Gastroesophageal sphincter (tissue), 3 donors: ENCODE measurements around the gene MYL10.

Experiments
- EP300 ChIP-seq: sonication (generic); formaldehyde crosslinking; IDR thresholded peaks from one replicate; pipeline ENCODE4 v1.6.1; 2017; ENCODE audit warnings: antibody characterized with exemption, mild to moderate bottlenecking
- POLR2A ChIP-seq, 2 donors: fragments of 450-650 bp; IDR thresholded peaks; one replicate each; pipeline ENCODE4 v1.6.1; 2017; ENCODE audit warnings: antibody characterized with exemption in 2 of 2, mild to moderate bottlenecking in 2 of 2, moderate library complexity in 1 of 2
- POLR2AphosphoS5 ChIP-seq: sonication (generic); formaldehyde crosslinking; IDR thresholded peaks from one replicate; pipeline ENCODE4 v1.6.1; 2017; ENCODE audit warnings: antibody characterized with exemption
- TF ChIP-seq, protein P1 (sequence below), 4 experiments: fragments of 200-600 bp in 2 of 4; fragments of 450-650 bp in 2 of 4; sonication (generic) in 1 of 4; IDR thresholded peaks; one replicate each; pipeline ENCODE4 v1.5.1; 2017 to 2019; ENCODE audit warnings: antibody characterized with exemption in 4 of 4, mild to moderate bottlenecking in 2 of 4, moderate library complexity in 2 of 4

DNA sequence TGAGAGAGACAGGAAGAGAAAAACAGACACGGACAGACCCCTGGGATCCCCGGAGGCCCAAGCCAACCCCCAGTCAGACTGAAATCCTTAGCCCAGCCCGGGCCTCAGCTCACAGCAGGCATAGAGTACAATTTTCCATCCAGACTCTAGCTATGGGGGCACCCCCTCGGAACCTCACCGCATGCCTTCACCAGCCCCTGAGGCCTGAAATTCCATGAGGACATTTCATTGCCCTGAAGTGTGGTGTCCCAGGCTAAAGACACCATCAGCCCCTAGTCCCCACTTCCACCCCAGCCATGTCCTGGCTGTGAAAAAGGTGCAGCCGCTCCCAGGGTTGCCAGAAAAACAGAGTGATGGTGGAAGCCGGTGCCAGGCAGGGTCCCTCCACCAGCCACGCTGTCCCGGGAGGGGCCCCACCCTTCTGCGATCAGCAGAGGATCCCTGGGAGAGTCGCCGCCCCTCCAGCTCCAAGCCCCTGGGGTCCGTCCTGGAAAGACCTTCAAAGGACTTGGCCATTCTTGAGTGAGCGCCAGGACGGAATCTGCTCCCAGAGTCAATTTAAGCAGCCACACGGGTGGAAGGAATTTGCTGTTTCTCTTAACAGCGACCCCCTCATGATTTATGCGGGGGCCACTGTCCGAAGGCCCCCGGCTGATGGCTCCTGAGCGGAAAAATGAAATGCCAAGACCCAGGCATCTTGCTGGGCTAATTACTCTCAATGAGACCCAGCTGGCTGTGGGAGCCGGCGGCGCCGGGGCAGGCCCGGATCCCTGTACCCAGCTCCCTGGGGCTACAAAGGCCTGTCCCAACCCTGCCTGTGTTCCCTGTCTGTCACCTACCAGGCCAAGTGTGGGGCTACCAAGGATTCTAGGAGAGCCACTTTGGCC, 23.2 kb downstream of the MYL10 start:
- TF ChIP-seq, protein P1, sequence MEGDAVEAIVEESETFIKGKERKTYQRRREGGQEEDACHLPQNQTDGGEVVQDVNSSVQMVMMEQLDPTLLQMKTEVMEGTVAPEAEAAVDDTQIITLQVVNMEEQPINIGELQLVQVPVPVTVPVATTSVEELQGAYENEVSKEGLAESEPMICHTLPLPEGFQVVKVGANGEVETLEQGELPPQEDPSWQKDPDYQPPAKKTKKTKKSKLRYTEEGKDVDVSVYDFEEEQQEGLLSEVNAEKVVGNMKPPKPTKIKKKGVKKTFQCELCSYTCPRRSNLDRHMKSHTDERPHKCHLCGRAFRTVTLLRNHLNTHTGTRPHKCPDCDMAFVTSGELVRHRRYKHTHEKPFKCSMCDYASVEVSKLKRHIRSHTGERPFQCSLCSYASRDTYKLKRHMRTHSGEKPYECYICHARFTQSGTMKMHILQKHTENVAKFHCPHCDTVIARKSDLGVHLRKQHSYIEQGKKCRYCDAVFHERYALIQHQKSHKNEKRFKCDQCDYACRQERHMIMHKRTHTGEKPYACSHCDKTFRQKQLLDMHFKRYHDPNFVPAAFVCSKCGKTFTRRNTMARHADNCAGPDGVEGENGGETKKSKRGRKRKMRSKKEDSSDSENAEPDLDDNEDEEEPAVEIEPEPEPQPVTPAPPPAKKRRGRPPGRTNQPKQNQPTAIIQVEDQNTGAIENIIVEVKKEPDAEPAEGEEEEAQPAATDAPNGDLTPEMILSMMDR (IDR thresholded peaks at IDR 0.05) = no peak
- no peak for TF ChIP-seq POLR2A (IDR thresholded peaks at IDR 0.05)
- TF ChIP-seq POLR2AphosphoS5 = no peak
- TF ChIP-seq EP300 = no peak
